GM18519 (cell line): ENCODE data around the gene MGAT1.
"Not testable (repeated sequence)": the region's sequence is repeated elsewhere in the genome, so short reads cannot be mapped to it uniquely, and the experiment has no call there.

Experiments
- ATAC-seq: cut with Tn5 transposase; IDR thresholded peaks from one replicate; pipeline ENCODE4 v1.9.1; 2021; ENCODE audit warnings: mild to moderate bottlenecking, moderate library complexity; ENCODE audit not compliant: unreplicated experiment, low FRiP score

Gene MGAT1

DNA sequence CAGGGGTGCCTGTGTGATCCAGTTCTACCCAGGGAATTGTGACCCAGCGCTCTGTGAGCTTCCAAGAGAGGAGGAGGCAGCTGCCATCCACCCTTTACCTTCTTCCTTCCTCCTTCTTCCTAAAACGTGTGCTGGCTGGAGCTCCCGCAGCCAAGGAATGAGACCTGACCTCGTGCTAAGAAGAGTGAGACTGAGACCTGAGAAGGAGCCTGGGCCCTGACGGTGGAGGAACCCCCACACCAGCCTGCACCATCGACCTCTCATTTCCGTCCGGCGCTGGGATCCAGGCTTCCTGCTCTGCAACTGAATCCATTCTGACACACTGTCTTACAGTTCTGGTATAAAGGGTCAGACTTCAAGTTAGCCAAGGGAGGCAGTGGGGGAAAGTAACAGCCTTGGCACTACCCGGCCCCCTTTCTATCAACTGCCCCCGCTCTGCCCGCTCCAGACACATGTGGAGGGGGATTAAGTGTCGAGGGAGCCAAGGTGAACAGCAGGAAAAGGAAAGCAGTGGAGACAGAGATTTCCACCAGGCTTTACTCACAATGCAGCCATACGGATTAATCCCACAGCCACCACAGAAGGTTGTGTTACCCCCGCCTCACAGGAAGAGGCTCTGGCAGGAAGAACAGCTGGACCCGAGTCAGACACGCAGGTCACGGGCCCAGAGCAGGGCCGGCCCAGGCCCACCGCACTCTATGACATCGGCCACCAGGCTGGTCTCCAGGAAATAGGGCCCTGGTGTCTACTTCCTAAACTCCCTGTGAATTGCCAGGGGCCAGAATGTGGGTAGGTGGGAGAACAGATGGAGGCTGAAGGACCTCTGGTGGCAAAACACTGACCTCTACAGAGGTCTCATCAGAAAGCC is 15.8 kb downstream of the MGAT1 start:
- no peak for ATAC-seq

GRCh38 chr5:180785794-180786221 is 16.8 kb downstream of the MGAT1 start:
- no peak for ATAC-seq

DNA sequence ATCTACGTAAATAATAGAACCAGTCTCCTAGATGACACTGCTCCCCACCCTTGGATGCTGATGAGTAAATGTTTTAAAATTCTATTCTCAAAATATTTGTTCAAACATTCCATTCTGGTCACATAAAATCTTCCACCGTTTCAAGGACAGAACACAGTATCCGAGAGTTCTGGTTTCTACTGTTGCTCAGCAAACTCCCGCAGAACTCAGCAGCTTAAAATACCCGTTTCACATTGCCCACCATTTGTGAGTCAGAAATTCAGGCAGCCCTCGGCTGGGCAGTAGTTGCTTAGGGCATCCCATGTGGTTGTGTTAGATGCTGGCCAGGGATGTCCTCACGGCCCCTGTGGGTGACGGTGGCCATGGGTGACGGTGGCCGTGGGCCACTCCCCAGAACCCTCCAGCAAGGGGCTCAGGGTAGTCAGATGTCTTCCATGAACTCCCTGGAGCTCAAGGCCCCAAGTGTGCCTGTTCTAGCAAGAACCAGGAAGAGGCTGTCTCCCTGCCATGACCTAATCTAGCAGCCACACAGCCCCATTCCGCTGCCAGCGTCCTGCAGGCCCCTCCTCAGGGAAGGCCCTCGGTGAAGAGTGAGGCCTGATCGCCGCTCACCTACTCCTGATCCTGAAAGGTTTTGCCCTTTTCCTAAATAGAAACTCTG is 17.4 kb downstream of the MGAT1 start:
- no peak for ATAC-seq

- no peak for ATAC-seq
These were observed 18.0 kb downstream of the MGAT1 start for GRCh38 chr5:180784497-180785097.

GRCh38 chr5:180783340-180784052 is 19.1 kb downstream of the MGAT1 start:
- ATAC-seq = no peak

GRCh38 chr5:180782748-180783147 is 19.9 kb downstream of the MGAT1 start:
- ATAC-seq = no peak

GRCh38 chr5:180781900-180782326 is 20.7 kb downstream of the MGAT1 start:
- ATAC-seq = not testable (repeated sequence)

DNA sequence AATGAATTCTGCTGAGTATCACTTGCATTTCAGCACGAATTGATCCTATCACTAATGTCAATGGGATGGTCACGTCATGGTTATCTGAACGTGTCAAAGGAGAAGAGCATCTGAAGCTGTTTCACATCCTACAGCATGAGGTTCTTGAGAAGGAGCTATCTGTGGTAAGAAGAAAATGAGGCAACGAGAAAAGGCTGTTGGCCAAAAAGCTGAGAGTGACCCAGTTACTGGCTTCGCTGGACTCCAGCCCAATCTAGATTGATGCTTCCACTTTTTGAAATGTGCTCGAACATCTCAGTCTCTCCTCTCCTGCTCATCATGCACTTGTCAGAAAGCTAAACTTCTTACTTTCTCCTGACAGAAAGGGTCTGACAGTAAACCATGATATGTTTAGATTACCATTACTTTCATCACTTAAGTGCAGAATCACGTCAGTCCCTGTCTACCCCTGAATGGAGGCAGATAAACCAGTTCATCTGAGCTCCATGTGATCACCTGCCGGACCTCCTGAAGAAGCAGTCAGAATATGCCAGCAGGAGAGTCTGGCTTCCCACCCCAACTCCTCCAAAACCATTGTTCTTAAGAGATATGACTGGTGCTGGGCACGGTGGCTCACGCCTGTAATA is 22.5 kb downstream of the MGAT1 start:
- no peak for ATAC-seq

DNA sequence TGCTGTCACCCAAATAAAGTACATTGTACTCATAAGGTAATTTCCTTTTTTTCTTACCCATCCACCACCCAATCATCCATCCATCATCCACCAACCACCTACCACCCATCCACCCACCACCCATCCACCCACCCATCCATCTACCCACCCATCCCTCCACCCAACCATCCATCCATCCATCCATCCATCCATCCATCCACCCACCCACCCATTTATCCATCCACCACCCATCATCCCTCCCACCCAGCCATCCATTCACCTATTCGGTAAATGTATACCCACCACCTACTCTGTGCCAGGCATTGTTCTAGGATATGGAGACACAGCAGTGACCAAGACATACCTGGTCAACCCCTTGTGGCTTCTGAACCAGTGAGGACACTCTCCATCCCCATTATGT is 25.1 kb downstream of the MGAT1 start:
- ATAC-seq = no peak

DNA sequence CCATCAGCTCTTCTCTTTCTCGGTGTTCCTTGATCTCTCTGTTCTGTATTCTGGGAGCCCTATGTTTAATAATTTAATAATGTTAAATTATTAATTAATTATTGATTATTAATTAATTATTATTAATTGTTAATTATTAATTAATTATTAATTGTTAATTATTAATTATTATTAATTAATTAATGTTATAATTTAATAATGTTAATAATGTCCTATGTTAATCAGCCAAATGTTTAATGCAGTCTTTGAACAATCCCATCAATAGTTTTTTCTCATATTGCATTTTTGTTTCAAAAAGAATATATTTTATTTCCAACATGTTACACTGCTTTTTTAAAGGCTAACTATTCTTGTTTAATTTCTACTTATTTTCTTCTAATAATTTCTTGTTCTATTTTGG is 26.2 kb downstream of the MGAT1 start:
- ATAC-seq = no peak

- ATAC-seq = no peak
These were observed 27.0 kb downstream of the MGAT1 start for GRCh38 chr5:180775624-180776023.

DNA sequence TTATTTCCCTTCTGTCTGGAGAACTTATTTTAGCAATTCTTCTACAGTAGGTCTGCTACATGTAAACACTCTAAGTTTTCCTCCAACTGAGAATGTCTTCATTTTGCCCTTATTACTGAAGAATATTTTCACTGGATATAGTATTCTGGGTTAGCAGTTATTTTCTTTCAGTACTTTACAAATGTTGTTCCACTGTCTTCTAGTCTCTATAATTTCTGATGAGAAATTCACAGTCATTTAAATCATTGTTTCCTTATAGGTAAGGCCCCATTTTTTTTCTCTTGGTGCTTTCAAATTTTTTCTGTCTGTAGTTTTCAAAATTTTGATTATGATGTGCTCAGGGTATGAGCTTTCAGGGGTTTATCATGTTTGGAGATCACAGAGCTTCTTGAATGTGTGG is 30.8 kb downstream of the MGAT1 start:
- ATAC-seq = no peak

- no peak for ATAC-seq
These were observed 32.8 kb downstream of the MGAT1 start for GRCh38 chr5:180769821-180770220.

DNA sequence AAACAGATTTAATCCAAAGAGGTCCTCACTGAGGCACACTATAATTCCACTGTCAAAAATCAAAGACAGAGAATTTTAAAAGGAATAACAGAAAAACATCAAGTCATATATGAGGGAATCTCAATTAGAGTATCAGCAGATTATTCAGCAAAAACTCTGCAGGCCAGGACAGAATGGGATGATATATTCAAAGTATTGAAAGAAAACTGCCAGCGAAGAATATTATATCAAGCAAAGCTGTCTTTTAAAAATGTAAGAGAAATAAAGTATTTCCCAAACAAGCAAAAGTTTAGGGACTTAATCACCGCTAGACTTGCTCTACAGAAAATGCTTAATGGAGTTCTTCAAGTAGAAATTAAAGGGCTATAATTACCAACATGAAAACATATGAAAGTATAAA is 47.0 kb downstream of the MGAT1 start:
- no peak for ATAC-seq

GRCh38 chr5:180744253-180744652 is 58.4 kb downstream of the MGAT1 start:
- no peak for ATAC-seq

DNA sequence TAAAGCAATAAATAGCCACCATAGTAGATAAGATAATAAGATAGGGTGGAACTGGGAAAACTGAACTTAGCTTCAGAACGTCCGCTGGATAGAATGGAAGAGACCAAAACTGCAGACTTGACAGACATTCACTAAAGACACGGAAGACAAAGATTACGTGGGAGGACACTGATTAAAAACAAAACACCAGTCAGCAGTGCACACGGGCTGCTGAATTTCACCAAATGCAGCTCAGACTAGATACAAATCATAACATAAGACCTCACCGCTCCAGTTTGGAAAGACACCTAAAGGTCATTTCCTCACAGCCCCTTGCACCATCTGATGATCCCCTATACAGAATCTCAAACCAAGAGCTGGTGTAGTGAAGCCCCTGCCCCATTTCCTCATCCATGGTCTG is 59.9 kb downstream of the MGAT1 start:
- ATAC-seq = no peak

- ATAC-seq = not testable (repeated sequence)
These were observed 61.7 kb downstream of the MGAT1 start for GRCh38 chr5:180740953-180741352.

GRCh38 chr5:180739958-180740357 is 62.6 kb downstream of the MGAT1 start, which contains the start of gene OR2Y1:
Gene OR2Y1, minus strand, starts transcription at chr5:180740058. Its CDS starts 0 bp downstream, at chr5:180740058.
- no peak for ATAC-seq

DNA sequence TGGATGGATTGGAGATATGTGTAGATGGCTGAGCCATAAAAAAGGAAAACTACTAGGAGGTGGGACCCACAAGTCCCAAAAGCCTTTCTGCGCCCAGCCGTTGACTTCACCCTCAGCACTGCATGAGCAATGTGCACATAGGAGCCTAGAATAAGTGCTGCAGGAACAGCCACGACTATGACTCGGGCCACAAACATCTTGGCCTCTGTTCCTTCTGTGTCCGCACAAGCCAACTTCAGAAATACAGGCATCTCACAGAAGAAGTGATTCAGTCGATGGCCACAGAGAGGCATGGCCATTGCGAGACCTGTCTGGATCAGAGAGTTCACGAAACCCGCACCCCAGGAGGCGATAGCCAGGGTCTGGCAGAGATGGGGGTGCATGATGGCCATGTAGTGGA is 63.3 kb downstream of the MGAT1 start:
- ATAC-seq = no peak

DNA sequence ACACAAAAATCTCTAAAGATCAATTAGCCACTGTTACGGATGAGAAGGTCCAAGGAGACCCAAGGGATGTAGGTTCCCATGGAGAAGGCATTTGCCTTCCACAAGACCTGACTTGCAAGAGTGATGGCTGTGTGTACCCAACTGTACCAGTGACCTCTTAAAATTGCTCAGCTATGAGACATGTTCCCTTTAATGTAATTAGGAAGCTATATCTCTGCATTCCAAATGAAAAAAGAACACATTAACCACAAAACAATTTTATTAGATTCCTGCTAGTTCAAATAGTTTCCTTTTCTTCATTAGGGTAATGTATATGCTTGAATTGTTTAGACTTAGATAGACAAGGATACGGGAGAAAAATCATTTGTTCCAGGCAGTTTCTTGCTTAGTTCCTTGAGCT is 66.1 kb downstream of the MGAT1 start:
- no peak for ATAC-seq
